8988T (cell line): Measurements from ENCODE around the gene CAD.
A peak's percentile ranks its signal among the peaks of the same experiment; 100 is the strongest.
"Not testable (repeated sequence)": the region's sequence is repeated elsewhere in the genome, so short reads cannot be mapped to it uniquely, and the experiment has no call there.

ENCODE experiments used
- DNase-seq: peaks from one replicate; pipeline ENCODE4 v3.0.0; 2011

Gene CAD

DNA sequence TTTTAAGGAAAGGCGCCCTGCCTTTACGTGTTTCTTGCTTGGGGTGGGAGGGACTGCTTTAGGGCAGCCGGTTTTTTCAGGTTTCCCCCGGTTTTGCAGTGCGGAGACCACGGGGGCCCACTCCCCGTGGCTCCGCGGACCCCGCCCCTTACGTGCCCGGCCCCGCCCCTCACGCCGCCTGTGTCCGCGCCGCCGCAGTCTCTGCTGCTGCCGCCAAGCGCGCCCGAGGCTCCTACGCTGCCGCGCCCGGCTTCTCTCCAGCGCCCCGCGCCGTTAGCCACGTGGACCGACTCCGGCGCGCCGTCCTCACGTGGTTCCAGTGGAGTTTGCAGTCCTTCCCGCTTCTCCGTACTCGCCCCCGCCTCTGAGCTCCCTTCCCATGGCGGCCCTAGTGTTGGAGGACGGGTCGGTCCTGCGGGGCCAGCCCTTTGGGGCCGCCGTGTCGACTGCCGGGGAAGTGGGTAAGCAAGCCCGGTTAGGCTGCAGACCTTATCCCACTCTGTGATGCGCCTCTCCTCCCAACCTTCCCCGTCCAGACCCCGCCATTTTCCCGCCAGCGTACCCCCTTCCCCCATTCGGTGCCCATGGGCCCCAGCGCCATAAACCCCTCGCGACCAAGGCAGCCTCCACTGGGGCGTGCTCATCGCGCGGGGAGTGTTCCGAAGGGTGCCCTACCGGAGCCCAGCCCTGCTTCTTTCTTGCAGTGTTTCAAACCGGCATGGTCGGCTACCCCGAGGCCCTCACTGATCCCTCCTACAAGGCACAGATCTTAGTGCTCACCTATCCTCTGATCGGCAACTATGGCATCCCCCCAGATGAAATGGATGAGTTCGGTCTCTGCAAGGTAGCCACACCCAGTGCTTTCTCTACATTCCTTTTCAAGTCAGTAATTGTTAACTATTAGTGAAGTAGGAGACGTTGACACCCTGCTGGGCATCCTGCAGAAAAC is at the start of gene CAD:
Gene CAD, plus strand, starts transcription at position 197 of the 949 bp plus-strand sequence. Its CDS starts 183 bp downstream, at position 380.
- DNase-seq: peak; percentile 88

DNA sequence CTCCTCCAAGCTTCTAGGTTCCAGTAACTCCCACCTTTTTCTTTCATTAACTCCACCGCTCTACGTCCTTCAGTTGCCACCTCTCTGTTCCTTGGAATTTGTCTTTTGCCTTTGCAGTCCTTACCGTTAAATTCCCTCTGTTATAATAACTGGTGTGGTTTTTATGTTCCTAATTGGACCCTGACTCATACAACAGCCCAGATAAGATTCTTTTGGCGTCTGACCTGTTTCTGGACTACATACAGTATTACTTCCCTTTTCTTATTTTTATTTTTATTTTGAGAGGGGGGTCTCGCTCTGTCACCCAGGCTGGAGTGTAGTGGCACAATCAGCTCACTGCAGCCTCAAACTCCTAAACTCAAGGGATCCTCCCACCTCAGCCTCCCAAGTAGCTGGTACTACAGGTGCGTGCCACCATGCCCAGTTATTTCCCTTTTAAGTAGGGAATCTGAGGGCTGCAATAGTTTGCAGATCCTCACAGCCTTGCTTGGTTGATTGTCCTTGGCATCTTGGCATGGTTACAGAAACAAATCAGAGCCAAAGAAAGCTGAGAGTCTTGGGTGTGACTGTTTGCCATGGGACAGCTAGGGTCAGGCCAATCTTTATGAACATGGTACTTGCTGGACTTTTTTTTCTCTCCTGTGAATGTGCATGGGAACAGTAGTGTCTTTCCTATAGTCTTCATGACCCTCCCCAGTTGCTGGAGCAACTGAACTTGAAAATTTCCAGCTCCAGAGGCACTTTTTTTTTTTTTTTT is 46.4 kb upstream of the CAD start:
- no peak for DNase-seq

DNA sequence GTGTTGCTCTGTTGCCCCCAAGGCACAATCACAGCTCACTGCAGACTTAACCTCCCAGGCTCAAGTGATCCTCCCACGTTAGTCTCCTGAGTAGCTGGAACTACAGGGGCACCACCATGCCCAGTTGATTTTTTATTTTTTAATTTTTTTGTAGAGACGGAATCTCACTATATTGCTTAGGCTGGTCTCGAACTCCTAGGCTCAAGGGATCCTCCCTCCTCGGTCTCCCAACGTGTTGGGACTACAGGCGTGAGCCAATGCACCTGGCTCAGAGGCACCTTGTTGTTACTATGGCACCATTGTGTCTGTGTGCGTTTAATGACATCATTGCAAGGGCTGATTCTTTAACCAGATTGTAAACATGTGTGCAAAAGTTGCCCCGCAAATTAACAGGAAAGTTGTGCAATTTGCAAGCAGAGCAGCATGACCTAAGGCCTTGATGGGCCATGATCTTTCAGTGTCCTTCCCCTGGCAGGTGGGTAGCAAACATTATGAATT is 45.8 kb upstream of the CAD start:
- DNase-seq: no peak

DNA sequence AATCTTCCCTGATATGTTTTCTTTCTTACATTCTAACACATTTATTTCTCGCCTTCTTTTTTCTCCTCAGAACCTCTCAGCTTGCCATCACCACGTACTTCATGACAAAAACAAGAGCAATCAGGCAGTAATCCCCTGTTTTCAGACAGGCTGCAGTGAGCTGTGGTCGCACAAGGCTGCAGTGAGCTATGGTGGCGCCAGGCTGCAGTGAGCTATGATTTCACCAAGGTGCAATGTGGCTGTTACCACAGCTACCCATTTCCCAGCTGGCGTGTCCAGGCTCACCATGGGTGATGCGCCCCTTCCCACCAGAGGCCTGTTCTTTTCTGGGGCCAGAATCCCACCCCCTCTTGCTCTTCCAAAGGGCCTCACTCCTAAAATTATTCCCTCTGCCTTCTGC is 42.5 kb upstream of the CAD start:
- no peak for DNase-seq

DNA sequence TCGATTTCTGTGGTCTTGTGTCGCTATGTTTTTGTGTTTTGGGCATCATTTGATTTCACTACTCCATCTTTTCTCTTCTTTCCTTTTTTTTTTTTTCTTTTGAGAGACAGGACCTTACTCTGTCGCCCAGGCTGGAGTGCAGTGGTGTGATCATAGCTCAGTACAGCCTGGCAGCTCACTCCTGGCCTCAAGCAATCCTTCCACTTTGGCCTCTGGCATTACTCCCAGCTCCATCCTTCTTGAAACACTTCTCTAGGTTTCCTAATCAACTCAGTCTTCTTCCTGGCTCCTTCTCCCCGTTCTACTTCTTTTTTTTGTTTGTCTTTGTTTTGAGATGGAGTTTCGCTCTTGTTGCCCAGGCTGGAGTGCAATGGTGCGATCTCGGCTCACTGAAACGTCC is 41.8 kb upstream of the CAD start:
- no peak for DNase-seq

DNA sequence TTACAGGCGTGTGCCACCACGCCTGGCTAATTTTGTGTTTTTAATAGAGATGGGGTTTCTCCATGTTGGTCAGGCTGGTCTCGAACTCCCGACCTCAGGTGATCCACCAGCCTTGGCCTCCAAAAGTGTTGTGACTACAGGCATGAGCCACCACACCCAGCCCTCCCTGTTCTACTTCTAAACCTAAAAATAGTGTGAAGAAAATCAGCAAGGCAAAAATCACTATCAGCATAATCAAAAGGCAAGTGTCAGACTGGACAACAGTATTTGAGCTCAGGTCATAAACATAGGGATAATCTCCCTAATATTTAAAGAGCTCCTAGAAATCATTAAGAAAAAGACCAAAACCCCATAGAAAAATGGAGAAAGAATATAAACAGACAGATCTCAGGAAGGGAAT is 41.4 kb upstream of the CAD start:
- DNase-seq: not testable (repeated sequence)

DNA sequence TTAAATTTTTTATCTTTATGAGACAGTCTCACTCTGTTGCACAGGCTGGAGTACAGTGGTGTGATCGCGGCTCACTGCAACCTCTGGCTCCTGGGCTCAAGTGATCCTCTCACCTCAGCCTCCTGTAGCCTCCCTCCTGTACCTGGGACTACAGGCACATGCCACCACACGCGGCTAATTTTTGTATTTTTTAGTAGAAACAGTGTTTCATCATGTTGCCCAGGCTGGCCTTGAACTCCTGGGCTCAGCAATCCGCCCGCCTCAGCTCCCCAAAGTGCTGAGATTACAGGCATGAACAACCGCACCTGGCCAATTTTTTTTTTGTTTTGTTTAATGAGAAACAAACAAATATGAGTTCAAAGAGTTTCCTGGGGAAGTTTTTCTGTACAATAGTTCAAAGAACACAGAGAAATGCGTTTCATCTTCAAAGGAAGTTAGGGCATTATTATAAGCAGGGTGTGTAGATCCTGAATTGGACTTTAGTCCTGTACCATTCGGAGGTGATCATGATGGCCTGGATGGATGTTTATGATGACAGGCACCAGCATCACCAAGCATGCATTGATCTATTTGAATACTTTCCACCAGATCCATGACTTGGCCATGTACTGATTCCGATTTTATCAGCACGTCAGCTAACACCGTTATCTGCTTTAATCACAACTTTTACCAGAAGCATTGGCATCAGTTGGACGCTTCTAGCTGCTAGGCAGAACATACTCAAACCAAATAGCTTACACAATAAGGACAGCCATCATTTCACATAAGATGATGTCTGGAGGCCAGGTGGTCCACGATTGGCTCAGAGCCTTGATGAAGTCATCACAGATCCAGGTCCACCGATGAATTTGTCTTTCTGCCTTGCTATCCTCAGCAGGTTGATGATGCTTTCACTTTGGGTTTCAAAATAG is 39.5 kb upstream of the CAD start:
- DNase-seq: no peak

DNA sequence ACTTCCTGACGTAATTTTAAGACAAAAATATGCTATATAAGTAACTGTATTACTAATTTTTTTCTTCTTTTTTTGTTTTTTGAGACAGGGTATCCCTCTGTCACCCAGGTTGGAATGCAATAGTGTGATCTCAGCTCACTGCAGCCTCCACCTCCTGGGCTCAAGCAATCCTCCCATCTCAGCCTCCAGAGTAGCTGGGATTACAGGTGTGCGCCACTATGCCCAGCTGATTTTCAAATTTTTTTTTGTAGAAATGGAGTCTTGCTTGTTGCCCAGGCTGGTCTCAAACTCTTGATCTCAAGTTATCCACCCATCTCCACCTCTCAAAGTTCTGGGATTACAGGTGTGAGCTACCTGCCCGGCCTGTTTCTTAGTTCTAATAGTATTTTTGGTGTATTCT is 38.7 kb upstream of the CAD start:
- no peak for DNase-seq

DNA sequence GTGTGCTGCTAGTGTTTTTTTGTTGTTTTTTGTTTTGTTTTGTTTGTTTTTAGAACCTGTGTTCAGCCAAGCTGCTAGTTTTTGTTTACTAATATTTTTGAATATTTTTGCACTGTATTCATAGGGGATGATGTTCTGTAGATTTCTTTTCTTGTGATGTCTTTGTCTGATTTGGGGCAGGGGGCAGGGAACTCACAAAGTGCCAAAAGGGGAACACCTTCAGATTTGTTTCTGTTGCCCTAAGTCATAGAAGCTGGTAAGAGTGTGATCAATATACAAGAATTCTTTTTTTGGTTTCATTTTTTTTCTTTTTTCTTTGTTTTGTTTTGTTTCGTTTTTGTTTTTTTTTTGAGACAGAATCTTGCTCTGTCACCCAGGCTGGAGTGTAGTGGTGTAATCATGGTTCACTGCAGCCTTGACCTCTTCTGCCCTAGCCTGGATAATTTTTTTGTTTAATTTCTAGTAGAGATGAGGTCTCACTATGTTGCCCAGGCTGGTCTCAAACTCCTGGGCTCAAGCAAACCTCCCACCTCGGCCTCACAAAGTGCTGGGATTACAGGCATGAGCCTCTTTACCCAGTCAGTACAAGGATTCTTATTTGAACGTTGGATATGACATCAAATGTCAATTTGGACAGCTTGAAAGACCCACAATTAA is 37.7 kb upstream of the CAD start:
- DNase-seq: no peak

DNA sequence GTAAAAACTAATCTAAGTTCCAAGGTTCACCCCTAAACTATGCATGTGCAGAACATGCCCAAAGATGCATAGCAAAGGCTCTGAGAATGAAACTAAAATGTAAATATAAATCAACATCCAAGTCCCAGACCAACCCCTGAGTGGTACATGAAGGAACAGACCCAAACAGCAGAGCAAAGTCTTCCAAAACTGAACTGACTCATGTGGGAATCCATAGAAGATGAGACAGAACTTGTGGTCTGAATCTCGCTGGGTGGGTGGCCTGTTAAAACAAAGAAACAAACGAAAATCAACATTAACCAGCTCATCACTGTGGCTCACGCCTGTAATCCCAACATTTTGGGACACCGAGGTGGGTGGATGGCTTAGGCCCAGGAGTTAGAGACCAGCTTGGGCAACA is 34.8 kb upstream of the CAD start:
- DNase-seq: no peak

DNA sequence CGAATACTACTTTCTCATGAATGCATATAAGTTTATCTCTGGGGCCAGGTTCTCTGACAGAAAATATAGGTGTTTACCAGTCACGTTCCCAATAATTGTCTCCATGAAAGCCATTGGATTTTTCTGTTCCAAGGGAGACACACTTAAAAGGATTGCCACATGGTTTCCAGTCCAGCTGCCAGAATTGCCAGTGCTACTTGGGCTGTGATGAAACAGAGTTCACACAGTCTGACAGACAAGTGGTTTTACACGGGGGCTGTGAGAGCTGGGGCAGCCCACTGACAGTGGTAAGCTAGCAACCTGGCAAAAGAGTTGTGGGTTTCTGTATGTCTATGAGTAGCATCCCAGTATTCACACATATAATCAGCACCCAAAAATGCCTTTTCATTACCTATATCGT is 33.1 kb upstream of the CAD start:
- no peak for DNase-seq

DNA sequence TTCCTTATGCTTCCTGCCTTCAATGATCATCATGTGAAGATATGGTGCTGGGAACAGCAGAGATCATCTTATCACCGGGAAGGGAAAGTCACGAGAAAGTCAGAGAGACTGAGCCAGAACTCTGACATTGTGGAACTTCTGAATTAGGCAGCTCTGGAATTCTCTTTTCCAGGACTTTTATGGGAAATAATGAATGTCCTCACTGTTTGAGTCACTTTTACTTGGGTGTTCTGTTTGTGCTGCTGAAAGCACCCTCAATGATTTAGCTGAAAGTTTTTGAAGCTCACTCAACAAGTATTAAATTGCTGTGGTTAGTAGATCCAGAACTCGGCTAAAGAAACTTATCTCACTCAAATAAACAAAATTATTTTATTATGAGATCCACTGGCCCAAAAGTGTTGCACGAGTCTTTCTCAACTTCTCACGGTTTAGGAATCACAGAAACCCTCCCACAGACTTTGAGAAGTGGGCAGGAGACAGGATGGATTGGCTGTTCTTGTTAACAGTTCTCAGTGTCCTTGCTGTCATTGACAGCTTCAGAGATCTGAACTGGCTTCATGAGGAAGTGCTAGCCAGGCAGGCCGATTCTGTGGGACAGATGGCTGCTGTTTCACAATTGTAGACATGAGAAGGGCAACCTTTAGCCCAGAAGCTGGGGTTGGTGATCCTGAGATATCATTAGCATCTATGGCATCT is 31.7 kb upstream of the CAD start:
- no peak for DNase-seq

DNA sequence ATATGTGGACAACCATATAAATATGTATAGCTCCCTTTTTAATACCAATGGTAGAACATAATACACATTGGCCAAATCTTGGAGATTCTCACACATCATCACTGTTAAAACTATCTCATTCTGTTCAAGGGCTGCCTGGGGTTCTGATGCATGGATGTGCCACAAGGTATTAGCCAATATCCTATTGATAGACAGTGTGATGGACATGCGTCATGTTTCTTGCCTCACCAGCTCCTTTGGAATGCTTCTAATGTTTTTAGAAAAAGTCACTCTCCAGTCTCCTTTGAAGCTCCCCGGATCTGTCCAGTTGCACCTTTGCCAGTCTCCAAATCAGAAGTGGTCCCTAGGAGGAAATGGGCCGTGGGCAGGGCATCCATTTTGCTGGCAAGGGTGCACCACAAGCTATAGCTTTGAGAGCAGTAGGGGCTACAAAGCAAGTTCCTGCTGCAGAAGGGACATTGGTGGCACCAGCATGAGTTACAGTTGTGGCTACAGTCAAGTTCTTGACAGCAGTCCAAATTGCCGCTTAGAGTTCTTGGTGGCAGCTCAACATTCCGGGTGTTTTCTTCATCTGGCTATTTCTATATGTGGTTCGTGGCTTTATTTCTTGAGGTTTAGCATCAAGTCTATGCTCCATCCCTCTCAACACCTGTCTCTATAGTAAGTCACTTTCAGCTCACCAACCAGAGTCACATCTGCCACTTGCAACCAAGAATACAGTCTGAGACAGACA is 30.4 kb upstream of the CAD start:
- DNase-seq: no peak

DNA sequence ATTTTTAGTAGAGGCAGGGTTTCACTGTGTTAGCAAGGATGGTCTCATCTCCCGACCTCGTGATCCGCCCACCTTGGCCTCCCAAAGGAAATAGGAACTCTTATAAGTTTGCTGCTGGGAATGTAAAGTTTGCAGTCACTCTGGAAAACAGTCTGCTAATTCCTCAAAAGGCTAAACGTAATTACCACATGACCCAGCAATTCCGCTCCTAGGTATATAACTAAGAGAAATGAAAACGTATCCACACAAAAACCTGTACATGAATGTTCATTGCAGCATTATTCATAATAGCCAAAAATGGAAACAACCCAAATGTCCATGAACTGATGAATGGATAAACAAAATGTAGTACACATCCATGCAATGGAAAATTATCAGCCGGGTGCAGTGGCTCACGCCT is 27.2 kb upstream of the CAD start:
- no peak for DNase-seq

DNA sequence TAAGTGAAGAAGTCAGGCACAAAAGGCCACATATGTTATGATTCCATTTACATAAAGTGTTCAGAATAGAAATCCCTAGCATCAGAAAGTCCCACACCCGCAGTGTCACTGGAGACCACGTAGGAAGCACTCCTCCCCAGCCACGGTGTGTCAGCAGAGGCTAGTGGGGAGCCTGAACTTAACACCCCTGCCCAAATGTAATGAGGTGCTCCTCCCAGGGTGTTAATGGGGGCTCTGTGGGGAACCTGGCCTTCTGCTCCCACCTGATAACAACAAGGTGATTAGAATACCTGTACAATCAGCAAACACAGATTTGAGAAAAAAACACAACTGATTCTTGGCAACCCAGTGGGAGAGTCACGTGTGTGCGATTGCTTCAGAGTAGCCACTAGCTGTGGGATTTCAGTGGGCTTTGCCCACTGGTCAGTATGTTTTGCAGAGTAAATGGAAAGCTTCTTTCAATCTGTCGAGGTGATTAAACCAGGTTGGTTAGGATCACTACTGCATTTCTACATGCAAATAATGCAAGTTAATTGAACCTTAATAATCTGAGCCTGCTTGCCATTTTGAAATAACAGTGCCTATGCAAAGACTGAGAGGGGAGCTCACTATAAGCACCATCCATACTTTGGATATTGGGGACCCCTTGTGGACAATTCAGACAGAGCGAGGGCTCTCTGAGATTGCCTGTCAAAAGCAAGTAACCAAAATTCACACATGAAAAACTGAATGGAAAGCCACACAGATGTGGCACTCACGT is 25.9 kb upstream of the CAD start:
- no peak for DNase-seq

DNA sequence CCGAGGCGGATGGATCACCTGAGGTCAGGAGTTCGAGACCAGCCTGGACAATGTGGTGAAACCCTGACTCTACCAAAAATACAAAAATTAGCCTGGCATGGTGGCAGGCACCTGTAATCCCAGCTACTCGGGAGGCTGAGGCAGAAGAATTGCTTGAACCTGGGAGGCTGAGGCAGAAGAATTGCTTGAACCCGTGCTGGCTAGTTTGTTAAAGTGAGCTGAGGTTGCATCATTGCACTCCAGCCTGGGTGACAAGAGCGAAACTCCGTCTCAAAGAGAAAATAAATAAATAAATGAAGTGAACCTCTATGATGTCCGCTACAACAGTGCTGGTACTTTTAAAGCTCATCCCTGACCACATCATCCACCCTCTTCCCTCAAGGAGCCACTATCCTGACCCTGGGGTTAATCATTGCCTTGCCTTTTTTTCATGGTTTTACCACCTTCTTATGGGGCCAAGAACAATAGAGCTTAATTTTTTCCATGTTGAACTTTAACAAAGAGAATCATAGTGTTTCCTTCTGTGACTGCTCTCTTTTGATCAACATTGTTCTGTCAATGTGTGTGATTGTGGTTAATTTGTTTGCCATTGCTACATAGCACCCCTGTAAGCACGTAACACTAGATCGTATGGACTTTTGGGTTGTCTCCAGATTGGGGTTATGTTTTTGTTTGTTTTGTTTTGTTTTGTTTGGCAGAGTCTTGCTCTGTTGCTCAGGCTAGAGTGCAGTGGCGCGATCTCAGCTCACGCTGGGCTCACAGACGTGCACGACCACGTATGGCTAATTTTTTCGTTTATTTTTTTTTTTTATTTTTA is 22.4 kb upstream of the CAD start:
- no peak for DNase-seq

DNA sequence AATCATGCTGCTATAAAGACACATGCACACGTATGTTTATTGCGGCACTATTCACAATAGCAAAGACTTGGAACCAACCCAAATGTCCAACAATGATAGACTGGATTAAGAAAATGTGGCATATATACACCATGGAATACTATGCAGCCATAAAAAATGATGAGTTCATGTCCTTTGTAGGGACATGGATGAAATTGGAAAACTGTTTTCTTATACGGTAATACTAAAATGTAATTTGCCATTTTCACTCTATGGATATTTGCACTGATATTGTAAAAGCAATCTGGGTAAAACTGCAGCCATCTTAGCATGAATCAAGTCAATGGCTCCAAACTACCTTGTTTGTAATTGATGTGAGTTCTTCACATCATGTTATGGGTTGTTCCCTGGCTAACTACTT is 21.4 kb upstream of the CAD start:
- DNase-seq: not testable (repeated sequence)

DNA sequence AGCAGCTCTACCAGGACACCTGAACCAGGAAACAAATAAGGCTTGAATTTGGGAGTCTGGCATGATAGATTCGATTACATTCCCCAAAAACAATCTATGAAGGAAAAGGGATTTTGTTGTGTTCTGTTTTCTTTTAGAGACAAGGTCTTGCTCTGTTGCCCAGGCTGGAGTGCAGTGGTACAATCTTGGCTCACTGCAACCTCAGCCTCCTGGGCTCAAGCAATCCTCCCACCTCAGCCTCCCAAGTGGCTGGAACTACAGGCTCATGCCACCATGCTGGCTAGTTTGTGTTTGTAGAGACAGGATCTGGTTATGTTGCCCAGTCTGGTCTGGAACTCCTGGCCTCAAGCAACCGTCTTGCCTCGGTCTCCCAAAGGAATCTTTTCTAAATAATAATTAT is 19.1 kb upstream of the CAD start:
- DNase-seq: not testable (repeated sequence)

DNA sequence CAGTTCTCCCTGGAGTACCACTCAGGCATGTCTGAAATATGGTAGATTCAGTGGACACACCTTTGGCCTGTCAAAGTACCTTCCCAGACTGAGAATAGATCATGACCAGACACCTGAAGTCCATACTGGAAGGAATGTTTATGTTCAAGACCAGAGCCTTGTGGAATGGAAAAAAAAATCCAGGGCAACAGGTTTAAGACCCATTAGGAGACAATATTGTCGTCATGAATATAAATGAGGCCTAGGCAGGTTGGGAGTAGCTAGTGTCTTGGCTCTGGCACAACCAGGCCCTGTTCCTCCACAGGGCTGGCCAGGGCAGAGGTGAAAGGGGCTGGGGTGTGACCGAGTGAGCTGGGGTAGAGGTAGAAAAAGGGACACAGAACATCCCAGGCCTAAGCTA is 18.5 kb upstream of the CAD start:
- DNase-seq: no peak
